HepG2 (cell line): Measurements from ENCODE around the gene CSNK2A1. TPM values are rescaled to one million over a fixed set of nuclear protein-coding genes. Genes with fewer than 3 reads are reported as not detected.
"Not testable (repeated sequence)": the region's sequence is repeated elsewhere in the genome, so short reads cannot be mapped to it uniquely, and the experiment has no call there.

Experiments
- ASH2L ChIP-seq: fragments of 300-600, 200-600 bp; sonication (generic); IDR thresholded peaks from 2 replicates; pipeline ENCODE4 v1.7.0; 2017; ENCODE audit warnings: low read depth, mild to moderate bottlenecking, moderate library complexity, mixed read lengths, low read length; ENCODE audit not compliant: insufficient read length
- EP300 ChIP-seq, 3 experiments: sonication (generic) in 1 of 3; formaldehyde crosslinking in 1 of 3; IDR thresholded peaks; 2 replicates each; pipeline versions ENCODE4 v1.5.1 to v1.6.1; 2011 to 2020; ENCODE audit warnings: low read depth in 2 of 3, low read length in 2 of 3, borderline replicate concordance in 1 of 3, improper control_type of control experiment in 1 of 3, mild to moderate bottlenecking in 1 of 3, missing genetic modification reagents in 1 of 3, moderate library complexity in 1 of 3
- IRF2 ChIP-seq: IDR thresholded peaks from 2 replicates; pipeline ENCODE4 v1.6.1; 2018; ENCODE audit warnings: missing genetic modification reagents, missing compliant biosample characterization
- KMT2B ChIP-seq: IDR thresholded peaks from 2 replicates; pipeline ENCODE4 v1.6.1; 2016; ENCODE audit warnings: missing genetic modification reagents, missing compliant biosample characterization
- MED13 ChIP-seq: sonication (generic); formaldehyde crosslinking; IDR thresholded peaks from 2 replicates; pipeline ENCODE4 v1.5.0; 2020; ENCODE audit warnings: missing genetic modification reagents
- NR2F6 ChIP-seq, 2 experiments: IDR thresholded peaks; 2 replicates each; pipeline ENCODE4 v1.6.1; 2016; ENCODE audit warnings: antibody characterized with exemption in 1 of 2, mild to moderate bottlenecking in 1 of 2
- PATZ1 ChIP-seq: sonication (generic); formaldehyde crosslinking; IDR thresholded peaks from 2 replicates; pipeline ENCODE4 v1.4.0; 2020; ENCODE audit warnings: missing genetic modification reagents
- PAXIP1 ChIP-seq: sonication (generic); formaldehyde crosslinking; conservative IDR thresholded peaks from 2 replicates; pipeline ENCODE4 v1.4.0; 2020; ENCODE audit warnings: mild to moderate bottlenecking, missing genetic modification reagents, moderate library complexity
- RXRB ChIP-seq: IDR thresholded peaks from 2 replicates; pipeline ENCODE4 v1.6.1; 2016; ENCODE audit warnings: borderline replicate concordance, missing genetic modification reagents, missing compliant biosample characterization
- SRSF1 ChIP-seq: fragments of 200-400 bp; formaldehyde crosslinking; optimal IDR thresholded peaks from 2 replicates; pipeline ENCODE3; 2017; ENCODE audit warnings: mild to moderate bottlenecking, low read depth, low read length, moderate library complexity
- ZNF280D ChIP-seq: sonication (generic); formaldehyde crosslinking; IDR thresholded peaks from 2 replicates; pipeline ENCODE4 v1.5.1; 2020; ENCODE audit warnings: mild to moderate bottlenecking, missing genetic modification reagents
- ZNF3 ChIP-seq: IDR thresholded peaks from 2 replicates; pipeline ENCODE4 v1.7.0; 2017; ENCODE audit warnings: inconsistent platforms
- polyA plus RNA-seq, 8 experiments: library from polyadenylated mRNA; depleted of rRNA in 3 of 8; stranded (reverse) in 7 of 8; unstranded in 1 of 8; fragments of >200 nt; fragmentation: Illumina TruSeq in 4 of 8; extraction: Trizol in 4 of 8; gene quantifications; 2 replicates each; pipeline versions ENCODE4 v1.2.1 to v1.2.3, GENCODE V29; 2011 to 2016; ENCODE audit warnings: low read depth in 4 of 8, missing spikeins in 1 of 8, mixed read lengths in 1 of 8; ENCODE audit not compliant: insufficient read depth in 1 of 8
- total RNA-seq, 5 experiments: library from RNA; depleted of rRNA; stranded (reverse); fragments of >200 nt; fragmentation: Illumina TruSeq; extraction: Trizol; gene quantifications; 2 replicates each; pipeline ENCODE4 v1.2.3, GENCODE V29; 2016; ENCODE audit warnings: low read depth in 1 of 5
- TF ChIP-seq, protein P1 (sequence below): sonication (generic); formaldehyde crosslinking; IDR thresholded peaks from 2 replicates; pipeline ENCODE4 v1.4.0; 2020; ENCODE audit warnings: missing genetic modification reagents

CSNK2A1 gene
- total and polyA plus RNA-seq, 2 of the 13 experiments (the other 11 are each of a cell fraction or from before 2014, with no cell fraction given) = 153 to 231 TPM

- TF ChIP-seq PAXIP1 (CRISPR knock-in tag) = peak; percentile 95
- peak; percentile 65; the same call in 1 of the 2 replicates for TF ChIP-seq MED13 (CRISPR knock-in tag)
- TF ChIP-seq, protein P1, sequence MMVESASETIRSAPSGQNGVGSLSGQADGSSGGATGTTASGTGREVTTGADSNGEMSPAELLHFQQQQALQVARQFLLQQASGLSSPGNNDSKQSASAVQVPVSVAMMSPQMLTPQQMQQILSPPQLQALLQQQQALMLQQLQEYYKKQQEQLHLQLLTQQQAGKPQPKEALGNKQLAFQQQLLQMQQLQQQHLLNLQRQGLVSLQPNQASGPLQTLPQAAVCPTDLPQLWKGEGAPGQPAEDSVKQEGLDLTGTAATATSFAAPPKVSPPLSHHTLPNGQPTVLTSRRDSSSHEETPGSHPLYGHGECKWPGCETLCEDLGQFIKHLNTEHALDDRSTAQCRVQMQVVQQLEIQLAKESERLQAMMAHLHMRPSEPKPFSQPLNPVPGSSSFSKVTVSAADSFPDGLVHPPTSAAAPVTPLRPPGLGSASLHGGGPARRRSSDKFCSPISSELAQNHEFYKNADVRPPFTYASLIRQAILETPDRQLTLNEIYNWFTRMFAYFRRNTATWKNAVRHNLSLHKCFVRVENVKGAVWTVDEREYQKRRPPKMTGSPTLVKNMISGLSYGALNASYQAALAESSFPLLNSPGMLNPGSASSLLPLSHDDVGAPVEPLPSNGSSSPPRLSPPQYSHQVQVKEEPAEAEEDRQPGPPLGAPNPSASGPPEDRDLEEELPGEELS (CRISPR knock-in tag) = peak; percentile 90
- TF ChIP-seq NR2F6 (IDR thresholded peaks at IDR 0.05) = peak; percentile 93
- peak; percentile 95 for TF ChIP-seq NR2F6 (CRISPR knock-in tag; IDR thresholded peaks at IDR 0.05)
- peak; percentile 82 for TF ChIP-seq RXRB (CRISPR knock-in tag)
- peak; percentile 34 for TF ChIP-seq SRSF1
- peak; percentile 71 for TF ChIP-seq ASH2L
- peak; percentile 60; the same call in 1 of the 2 replicates for TF ChIP-seq KMT2B
- peak; percentile 98 for TF ChIP-seq ZNF280D (CRISPR knock-in tag)
- TF ChIP-seq IRF2 (CRISPR knock-in tag) = peak; percentile 65; the same call in 1 of the 2 replicates
- peak; percentile 76 for TF ChIP-seq ZNF3 (CRISPR knock-in tag)
- peak in 1 of 2 experiments; percentile 76; a peak in 2 of 4 replicates for TF ChIP-seq EP300 (IDR thresholded peaks at IDR 0.05; ENCODE audit: low read depth in 2 of 2, low read length in 2 of 2)
- TF ChIP-seq EP300 (CRISPR knock-in tag; IDR thresholded peaks at IDR 0.05; ENCODE audit: borderline replicate concordance) = not testable (repeated sequence)
- peak; percentile 58 for TF ChIP-seq PATZ1 (CRISPR knock-in tag)
Observed at GRCh38 chr20:510328-511057, 33.1 kb downstream of the CSNK2A1 start (continued).
